ENCODE data around the gene DNHD1.

GRCh38 chr11:6488342-6488741, 8.7 kb upstream of the DNHD1 start:
- TF ChIP-seq, protein P1, sequence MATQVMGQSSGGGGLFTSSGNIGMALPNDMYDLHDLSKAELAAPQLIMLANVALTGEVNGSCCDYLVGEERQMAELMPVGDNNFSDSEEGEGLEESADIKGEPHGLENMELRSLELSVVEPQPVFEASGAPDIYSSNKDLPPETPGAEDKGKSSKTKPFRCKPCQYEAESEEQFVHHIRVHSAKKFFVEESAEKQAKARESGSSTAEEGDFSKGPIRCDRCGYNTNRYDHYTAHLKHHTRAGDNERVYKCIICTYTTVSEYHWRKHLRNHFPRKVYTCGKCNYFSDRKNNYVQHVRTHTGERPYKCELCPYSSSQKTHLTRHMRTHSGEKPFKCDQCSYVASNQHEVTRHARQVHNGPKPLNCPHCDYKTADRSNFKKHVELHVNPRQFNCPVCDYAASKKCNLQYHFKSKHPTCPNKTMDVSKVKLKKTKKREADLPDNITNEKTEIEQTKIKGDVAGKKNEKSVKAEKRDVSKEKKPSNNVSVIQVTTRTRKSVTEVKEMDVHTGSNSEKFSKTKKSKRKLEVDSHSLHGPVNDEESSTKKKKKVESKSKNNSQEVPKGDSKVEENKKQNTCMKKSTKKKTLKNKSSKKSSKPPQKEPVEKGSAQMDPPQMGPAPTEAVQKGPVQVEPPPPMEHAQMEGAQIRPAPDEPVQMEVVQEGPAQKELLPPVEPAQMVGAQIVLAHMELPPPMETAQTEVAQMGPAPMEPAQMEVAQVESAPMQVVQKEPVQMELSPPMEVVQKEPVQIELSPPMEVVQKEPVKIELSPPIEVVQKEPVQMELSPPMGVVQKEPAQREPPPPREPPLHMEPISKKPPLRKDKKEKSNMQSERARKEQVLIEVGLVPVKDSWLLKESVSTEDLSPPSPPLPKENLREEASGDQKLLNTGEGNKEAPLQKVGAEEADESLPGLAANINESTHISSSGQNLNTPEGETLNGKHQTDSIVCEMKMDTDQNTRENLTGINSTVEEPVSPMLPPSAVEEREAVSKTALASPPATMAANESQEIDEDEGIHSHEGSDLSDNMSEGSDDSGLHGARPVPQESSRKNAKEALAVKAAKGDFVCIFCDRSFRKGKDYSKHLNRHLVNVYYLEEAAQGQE (IDR thresholded peaks at IDR 0.05; ENCODE audit: insufficient replicate concordance, low read depth): no peak
- TF ChIP-seq CTCF (IDR thresholded peaks at IDR 0.05; ENCODE audit: insufficient read depth, low read length): no peak
